Neural progenitor cell (in vitro differentiated cells): ENCODE measurements around the gene PGBD5.

Experiments
- EZH2 ChIP-seq: fragments of 200-600 bp; sonication (generic); IDR thresholded peaks from 2 replicates; pipeline ENCODE4 v1.6.1; 2017; ENCODE audit warnings: antibody characterized with exemption, mild to moderate bottlenecking, moderate library complexity
- EZH2phosphoT487 ChIP-seq: fragments of 200-600 bp; sonication (generic); IDR thresholded peaks from 2 replicates; pipeline ENCODE4 v1.6.1; 2017; ENCODE audit warnings: antibody characterized with exemption
- TF ChIP-seq, protein P1 (sequence below): fragments of 200-600 bp; sonication (generic); IDR thresholded peaks from 2 replicates; pipeline ENCODE4 v1.5.1; 2017; ENCODE audit warnings: antibody characterized with exemption, mild to moderate bottlenecking

- TF ChIP-seq, protein P1, sequence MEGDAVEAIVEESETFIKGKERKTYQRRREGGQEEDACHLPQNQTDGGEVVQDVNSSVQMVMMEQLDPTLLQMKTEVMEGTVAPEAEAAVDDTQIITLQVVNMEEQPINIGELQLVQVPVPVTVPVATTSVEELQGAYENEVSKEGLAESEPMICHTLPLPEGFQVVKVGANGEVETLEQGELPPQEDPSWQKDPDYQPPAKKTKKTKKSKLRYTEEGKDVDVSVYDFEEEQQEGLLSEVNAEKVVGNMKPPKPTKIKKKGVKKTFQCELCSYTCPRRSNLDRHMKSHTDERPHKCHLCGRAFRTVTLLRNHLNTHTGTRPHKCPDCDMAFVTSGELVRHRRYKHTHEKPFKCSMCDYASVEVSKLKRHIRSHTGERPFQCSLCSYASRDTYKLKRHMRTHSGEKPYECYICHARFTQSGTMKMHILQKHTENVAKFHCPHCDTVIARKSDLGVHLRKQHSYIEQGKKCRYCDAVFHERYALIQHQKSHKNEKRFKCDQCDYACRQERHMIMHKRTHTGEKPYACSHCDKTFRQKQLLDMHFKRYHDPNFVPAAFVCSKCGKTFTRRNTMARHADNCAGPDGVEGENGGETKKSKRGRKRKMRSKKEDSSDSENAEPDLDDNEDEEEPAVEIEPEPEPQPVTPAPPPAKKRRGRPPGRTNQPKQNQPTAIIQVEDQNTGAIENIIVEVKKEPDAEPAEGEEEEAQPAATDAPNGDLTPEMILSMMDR, result no peak
- TF ChIP-seq EZH2 (no peak), EZH2phosphoT487 (no peak)
Observed at GRCh38 chr1:230407351-230407750, 18.8 kb downstream of the PGBD5 start.
